Vagina (tissue), 2 donors: ENCODE measurements around the gene MAP3K14. TPM values are rescaled to one million over a fixed set of nuclear protein-coding genes. Genes with fewer than 3 reads are reported as not detected.

ENCODE experiments used
- DNase-seq, 2 donors: peaks; one replicate each; pipeline ENCODE4 v3.0.0-alpha.2; 2017; ENCODE audit errors: extremely low spot score in 2 of 2
- H3K27ac ChIP-seq: fragments of 200-600 bp; sonication (generic); one replicate; pipeline ENCODE4 v1.5.1; 2019
- H3K27me3 ChIP-seq: fragments of 200-600 bp; sonication (generic); one replicate; pipeline ENCODE4 v1.5.1; 2019
- H3K36me3 ChIP-seq, 2 donors: fragments of 200-600 bp; sonication (generic); one replicate each; pipeline ENCODE4 v1.5.1; 2017 to 2019
- H3K4me1 ChIP-seq: fragments of 200-600 bp; sonication (generic); one replicate; pipeline ENCODE4 v1.5.1; 2019
- H3K4me3 ChIP-seq, 2 donors: fragments of 200-600 bp; sonication (generic); 1 replicate in 1 of 2; 2 replicates in 1 of 2; pipeline ENCODE4 v1.5.1; 2016 to 2019
- H3K9me3 ChIP-seq: fragments of 200-600 bp; sonication (generic); one replicate; pipeline ENCODE4 v1.5.1; 2019
- POLR2A ChIP-seq, 2 donors: fragments of 450-650 bp; IDR thresholded peaks; one replicate each; pipeline ENCODE4 v1.6.1; 2017; ENCODE audit warnings: antibody characterized with exemption in 2 of 2, mild to moderate bottlenecking in 2 of 2, moderate library complexity in 2 of 2
- POLR2AphosphoS5 ChIP-seq, 2 donors: sonication (generic); formaldehyde crosslinking; IDR thresholded peaks; one replicate each; pipeline ENCODE4 v1.9.0; 2017; ENCODE audit warnings: antibody characterized with exemption in 2 of 2, mild to moderate bottlenecking in 2 of 2, low read depth in 1 of 2; ENCODE audit not compliant: insufficient read depth in 1 of 2
- intact Hi-C: fragments of 100-400 bp; cut with DNase I; formaldehyde crosslinking; loops from one replicate; pipeline ENCODE4 v1.15.1; 2023
- total RNA-seq: library from RNA; depleted of rRNA; stranded (reverse); fragments of >200 nt; gene quantifications from one replicate; pipeline ENCODE4 v1.2.3, GENCODE V29; 2016
- TF ChIP-seq, protein P1 (sequence below), 3 experiments: fragments of 450-650 bp in 2 of 3; fragments of 200-600 bp in 1 of 3; sonication (generic) in 1 of 3; IDR thresholded peaks; one replicate each; pipeline ENCODE4 v1.5.1; 2017 to 2019; ENCODE audit warnings: antibody characterized with exemption in 3 of 3, mild to moderate bottlenecking in 2 of 3, moderate library complexity in 2 of 3

The MAP3K14 gene
- total RNA-seq, 1 donor from 2014 or later: 9.8 TPM

DNA sequence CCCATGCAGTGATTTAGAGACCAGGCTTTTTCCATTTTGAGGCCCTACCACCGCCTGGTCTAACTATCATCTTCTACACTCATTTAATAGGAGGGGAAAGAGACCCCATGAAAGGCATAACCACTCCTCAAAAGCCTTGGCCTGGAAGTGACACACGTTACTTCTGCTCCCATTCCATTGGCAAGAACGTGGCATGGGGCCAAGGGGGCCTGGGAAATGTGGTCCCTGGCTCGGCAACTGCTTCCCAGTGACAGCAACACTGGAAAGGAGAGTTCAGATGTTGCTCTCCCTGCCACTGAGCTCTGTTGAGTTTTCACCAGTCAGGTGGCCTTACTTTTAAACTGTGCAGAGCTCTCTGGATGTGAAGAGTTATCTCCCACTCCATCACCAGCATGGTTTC, 45.2 kb upstream of the MAP3K14 start:
- no peaks in the 10 kb centered on the region for H3K4me1 ChIP-seq
- TF ChIP-seq, protein P1, sequence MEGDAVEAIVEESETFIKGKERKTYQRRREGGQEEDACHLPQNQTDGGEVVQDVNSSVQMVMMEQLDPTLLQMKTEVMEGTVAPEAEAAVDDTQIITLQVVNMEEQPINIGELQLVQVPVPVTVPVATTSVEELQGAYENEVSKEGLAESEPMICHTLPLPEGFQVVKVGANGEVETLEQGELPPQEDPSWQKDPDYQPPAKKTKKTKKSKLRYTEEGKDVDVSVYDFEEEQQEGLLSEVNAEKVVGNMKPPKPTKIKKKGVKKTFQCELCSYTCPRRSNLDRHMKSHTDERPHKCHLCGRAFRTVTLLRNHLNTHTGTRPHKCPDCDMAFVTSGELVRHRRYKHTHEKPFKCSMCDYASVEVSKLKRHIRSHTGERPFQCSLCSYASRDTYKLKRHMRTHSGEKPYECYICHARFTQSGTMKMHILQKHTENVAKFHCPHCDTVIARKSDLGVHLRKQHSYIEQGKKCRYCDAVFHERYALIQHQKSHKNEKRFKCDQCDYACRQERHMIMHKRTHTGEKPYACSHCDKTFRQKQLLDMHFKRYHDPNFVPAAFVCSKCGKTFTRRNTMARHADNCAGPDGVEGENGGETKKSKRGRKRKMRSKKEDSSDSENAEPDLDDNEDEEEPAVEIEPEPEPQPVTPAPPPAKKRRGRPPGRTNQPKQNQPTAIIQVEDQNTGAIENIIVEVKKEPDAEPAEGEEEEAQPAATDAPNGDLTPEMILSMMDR (IDR thresholded peaks at IDR 0.05): no peak
- no peak for TF ChIP-seq POLR2AphosphoS5 (IDR thresholded peaks at IDR 0.05; ENCODE audit: insufficient read depth in 1 of 2, low read depth in 1 of 2)
- no peak for TF ChIP-seq POLR2A (IDR thresholded peaks at IDR 0.05)
- H3K9me3 ChIP-seq: no peaks in the 10 kb centered on the region
- no peaks in the 10 kb centered on the region for H3K27me3 ChIP-seq
- peak in 1 of 2 donors; percentile 49 for DNase-seq
- no peak overlapping the region for H3K4me3 ChIP-seq
- H3K36me3 ChIP-seq: no peaks in the 10 kb centered on the region
- intact Hi-C loops: no loop called here
- no peak overlapping the region for H3K27ac ChIP-seq

DNA sequence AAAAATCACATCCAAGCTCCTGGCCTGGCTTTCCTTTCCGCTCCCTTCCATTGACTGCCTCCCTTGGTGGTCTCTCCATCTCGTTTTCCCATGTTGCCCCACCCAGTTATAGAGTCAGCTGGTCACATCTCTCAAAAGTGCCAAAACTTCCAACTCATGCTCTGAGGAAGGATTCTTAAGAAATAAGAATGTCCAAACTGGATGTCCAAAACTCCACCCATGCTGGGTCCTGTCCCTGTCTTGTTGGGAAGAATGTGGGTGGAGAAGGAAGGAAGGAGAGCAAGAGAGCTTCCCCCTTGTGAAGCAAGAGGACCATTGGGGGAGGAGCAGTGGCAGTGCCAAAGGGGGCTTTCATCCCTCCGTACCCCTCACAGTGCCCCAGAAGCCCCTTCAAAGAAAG, 44.6 kb upstream of the MAP3K14 start:
- intact Hi-C loops: no loop called here
- H3K4me1 ChIP-seq: no peaks in the 10 kb centered on the region
- H3K4me3 ChIP-seq: no peak overlapping the region
- DNase-seq: peak in 1 of 2 donors; percentile 55
- no peaks in the 10 kb centered on the region for H3K27me3 ChIP-seq
- TF ChIP-seq POLR2A (IDR thresholded peaks at IDR 0.05) (no peak), POLR2AphosphoS5 (IDR thresholded peaks at IDR 0.05; ENCODE audit: insufficient read depth in 1 of 2, low read depth in 1 of 2) (no peak)
- TF ChIP-seq, protein P1 (IDR thresholded peaks at IDR 0.05): no peak
- H3K27ac ChIP-seq: no peak overlapping the region
- H3K9me3 ChIP-seq: no peaks in the 10 kb centered on the region
- H3K36me3 ChIP-seq: no peaks in the 10 kb centered on the region

DNA sequence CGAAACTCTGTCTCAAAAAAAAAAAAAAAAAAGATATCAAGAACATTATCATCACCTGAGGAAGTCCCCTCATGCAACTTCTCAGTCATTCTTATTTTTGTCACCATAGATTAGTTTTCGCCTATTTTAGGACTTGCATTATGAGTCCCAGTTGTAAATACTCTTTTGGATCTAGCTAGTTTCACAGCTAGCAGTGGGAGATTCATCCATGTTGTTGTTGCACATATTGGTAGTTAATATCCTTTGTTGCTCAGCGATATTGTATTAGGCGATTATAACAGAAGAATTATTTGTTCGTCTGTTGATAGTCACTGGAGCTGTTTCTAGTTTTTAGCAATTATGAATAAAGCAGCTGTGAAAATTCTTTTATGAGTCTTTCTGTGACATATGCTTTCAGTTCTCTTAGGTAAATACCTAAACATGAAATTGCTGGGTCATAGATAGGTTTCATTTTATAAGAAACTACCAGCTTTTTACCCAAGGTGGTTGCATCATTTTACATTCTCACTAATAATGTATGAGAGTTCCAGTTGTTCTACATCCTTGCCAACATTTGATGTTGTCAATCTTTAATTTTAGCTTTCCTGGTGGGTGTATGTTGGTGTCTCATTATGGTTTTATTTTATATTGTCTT, 40.7 kb upstream of the MAP3K14 start:
- Histone ChIP-seq H3K27ac (no peak overlapping the region), H3K9me3 (no peaks in the 10 kb centered on the region), H3K27me3 (no peaks in the 10 kb centered on the region), H3K4me1 (no peaks in the 10 kb centered on the region), H3K4me3 (no peak overlapping the region), H3K36me3 (no peaks in the 10 kb centered on the region)
- intact Hi-C loops: no loop called here
- TF ChIP-seq POLR2A (IDR thresholded peaks at IDR 0.05) (no peak), POLR2AphosphoS5 (IDR thresholded peaks at IDR 0.05; ENCODE audit: insufficient read depth in 1 of 2, low read depth in 1 of 2) (no peak)
- TF ChIP-seq, protein P1 (IDR thresholded peaks at IDR 0.05): no peak
- no peak for DNase-seq

DNA sequence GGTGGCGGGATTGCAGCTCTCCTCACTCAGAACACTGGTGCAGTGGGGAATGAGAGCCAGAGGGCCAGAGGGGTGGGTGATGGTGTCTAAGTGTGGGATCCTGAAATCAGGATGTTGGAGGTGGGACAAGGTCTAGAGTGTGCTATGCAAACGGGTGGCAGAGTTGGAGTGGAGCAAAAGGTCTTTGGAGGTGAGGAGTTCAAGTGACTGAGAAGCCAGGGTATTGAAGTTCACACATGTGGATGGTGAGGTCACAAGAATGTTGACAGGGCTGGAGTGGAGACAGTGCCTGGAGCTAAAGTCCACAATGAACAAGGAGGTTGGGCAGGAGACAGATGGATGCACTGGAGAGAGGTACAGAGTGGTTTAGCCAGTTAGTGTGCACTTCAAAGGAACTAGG, 38.3 kb upstream of the MAP3K14 start:
- Histone ChIP-seq H3K4me1 (no peaks in the 10 kb centered on the region), H3K4me3 (no peak overlapping the region), H3K27me3 (no peaks in the 10 kb centered on the region), H3K9me3 (no peaks in the 10 kb centered on the region), H3K27ac (no peak overlapping the region), H3K36me3 (no peaks in the 10 kb centered on the region)
- DNase-seq: peak in 1 of 2 donors; percentile 52
- intact Hi-C loops: no loop called here
- no peak for TF ChIP-seq POLR2A (IDR thresholded peaks at IDR 0.05)
- TF ChIP-seq, protein P1 (IDR thresholded peaks at IDR 0.05): no peak
- TF ChIP-seq POLR2AphosphoS5 (IDR thresholded peaks at IDR 0.05; ENCODE audit: insufficient read depth in 1 of 2, low read depth in 1 of 2): no peak

DNA sequence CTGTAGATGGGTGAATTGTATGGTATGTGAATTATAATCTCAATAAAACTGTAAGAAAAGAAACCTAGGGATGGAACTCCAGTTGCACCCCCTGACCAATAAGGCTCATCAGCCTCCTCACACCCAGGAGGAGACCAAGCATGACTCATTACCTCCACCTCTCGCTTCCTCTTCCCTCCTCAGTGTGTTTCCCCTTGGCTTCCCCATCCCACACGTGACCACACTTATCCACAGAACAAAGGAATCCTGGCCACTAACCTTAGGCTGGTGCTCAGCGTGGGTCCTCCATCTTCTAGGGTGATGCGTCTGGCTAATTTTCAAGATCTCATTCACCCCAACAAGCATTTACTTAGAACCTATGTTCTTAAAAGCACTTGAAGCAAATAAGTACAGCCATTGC, 36.2 kb upstream of the MAP3K14 start:
- intact Hi-C loops: no loop called here
- Histone ChIP-seq H3K4me3 (no peak overlapping the region), H3K4me1 (no peaks in the 10 kb centered on the region), H3K27me3 (no peaks in the 10 kb centered on the region), H3K27ac (no peak overlapping the region), H3K36me3 (no peaks in the 10 kb centered on the region), H3K9me3 (no peaks in the 10 kb centered on the region)
- TF ChIP-seq, protein P1 (IDR thresholded peaks at IDR 0.05): no peak
- TF ChIP-seq POLR2A (IDR thresholded peaks at IDR 0.05): no peak
- no peak for TF ChIP-seq POLR2AphosphoS5 (IDR thresholded peaks at IDR 0.05; ENCODE audit: insufficient read depth in 1 of 2, low read depth in 1 of 2)
- peak; percentile 19 to 22 for DNase-seq
